ENCODE results near the gene DHCR24. TPM values are rescaled to one million over a fixed set of nuclear protein-coding genes. Genes with fewer than 3 reads are reported as not detected.

DHCR24 gene
- total RNA-seq, 1 donor from 2014 or later = 149 TPM

DNA sequence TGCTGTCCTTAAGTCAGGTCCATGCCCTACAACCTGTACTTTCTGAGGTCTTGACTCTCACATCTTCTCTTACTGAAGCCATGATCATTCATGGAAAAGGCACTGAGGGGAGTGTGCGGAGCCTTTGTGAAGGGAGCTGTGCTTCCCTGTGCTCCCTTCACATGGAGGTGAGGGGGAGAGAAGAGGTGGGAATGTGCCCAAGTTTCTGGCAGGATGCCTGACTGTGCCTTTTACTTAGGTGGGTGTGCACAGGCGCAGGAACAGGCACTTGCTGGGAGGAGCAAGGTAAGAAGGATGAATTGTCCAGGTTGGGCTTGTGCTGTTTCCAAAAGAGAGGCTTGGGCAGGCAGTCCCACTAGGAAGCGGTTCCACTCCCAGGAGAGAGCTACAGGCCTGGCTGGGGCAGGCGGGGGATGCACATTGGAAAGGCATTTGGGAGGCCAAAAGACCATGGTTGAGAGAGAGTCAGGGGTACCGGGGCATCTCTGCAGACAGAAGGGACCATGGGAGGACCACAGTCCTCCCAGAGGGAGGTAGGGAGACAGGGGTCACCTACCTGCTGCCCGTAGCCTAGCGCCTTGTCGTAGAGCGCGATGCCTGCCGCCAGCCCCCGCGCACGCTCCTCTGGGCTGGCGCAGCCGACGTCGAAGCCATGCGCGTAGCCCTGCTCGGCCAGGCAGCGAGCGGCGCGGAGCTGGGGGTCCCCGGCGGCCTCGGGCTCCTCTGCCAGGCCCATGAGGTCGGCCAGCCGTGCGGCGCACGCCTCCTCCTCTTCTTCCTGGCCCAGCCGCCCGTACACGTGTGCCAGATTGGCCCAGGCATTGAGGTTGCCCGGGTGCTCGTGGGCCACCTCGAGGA is 86.7 kb downstream of the DHCR24 start:
- TF ChIP-seq, protein P1, sequence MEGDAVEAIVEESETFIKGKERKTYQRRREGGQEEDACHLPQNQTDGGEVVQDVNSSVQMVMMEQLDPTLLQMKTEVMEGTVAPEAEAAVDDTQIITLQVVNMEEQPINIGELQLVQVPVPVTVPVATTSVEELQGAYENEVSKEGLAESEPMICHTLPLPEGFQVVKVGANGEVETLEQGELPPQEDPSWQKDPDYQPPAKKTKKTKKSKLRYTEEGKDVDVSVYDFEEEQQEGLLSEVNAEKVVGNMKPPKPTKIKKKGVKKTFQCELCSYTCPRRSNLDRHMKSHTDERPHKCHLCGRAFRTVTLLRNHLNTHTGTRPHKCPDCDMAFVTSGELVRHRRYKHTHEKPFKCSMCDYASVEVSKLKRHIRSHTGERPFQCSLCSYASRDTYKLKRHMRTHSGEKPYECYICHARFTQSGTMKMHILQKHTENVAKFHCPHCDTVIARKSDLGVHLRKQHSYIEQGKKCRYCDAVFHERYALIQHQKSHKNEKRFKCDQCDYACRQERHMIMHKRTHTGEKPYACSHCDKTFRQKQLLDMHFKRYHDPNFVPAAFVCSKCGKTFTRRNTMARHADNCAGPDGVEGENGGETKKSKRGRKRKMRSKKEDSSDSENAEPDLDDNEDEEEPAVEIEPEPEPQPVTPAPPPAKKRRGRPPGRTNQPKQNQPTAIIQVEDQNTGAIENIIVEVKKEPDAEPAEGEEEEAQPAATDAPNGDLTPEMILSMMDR (conservative IDR thresholded peaks at IDR 0.05) = no peak
- H3K4me3 Mint-ChIP-seq = peak overlapping the region; percentile 79
- H3K9me3 Mint-ChIP-seq = no peaks in the 10 kb centered on the region
- H3K27ac Mint-ChIP-seq = peak overlapping the region; percentile 77
- peaks cover 17% of the 10 kb centered on the region for H3K27me3 Mint-ChIP-seq
- H3K36me3 Mint-ChIP-seq = no peaks in the 10 kb centered on the region
- no peak for DNase-seq (ENCODE audit: extremely low spot score, unreplicated experiment)
- peaks cover 5% of the 10 kb centered on the region for H3K4me1 Mint-ChIP-seq (ENCODE audit: unreplicated experiment)

Other genes with a start within 250 kb of the DHCR24 start
- gene MROH7, start 245.4 kb downstream of the DHCR24 start, total RNA-seq (ENCODE audit: low replicate concordance) = 0.19 and 0.79 TPM in 2 replicates
- 21.4 and 25.8 TPM in 2 replicates for gene TTC4, start 171.3 kb downstream of the DHCR24 start, total RNA-seq (ENCODE audit: low replicate concordance)
- 9.5 and 10.2 TPM in 2 replicates for gene PARS2, start 122.7 kb downstream of the DHCR24 start, total RNA-seq (ENCODE audit: low replicate concordance)
- gene TTC22, start 85.9 kb downstream of the DHCR24 start, total RNA-seq (ENCODE audit: low replicate concordance) = 7.0 and 12.4 TPM in 2 replicates
- 2.9 and 3.8 TPM in 2 replicates for gene TMEM61, start 93.4 kb upstream of the DHCR24 start, total RNA-seq (ENCODE audit: low replicate concordance)
- 0.05 TPM in 1 of 2 replicates, not detected in the other for gene BSND, start 111.7 kb upstream of the DHCR24 start, total RNA-seq (ENCODE audit: low replicate concordance)
- gene PCSK9, start 152.4 kb upstream of the DHCR24 start, total RNA-seq (ENCODE audit: low replicate concordance) = 9.5 and 15.3 TPM in 2 replicates